Left ventricle myocardium inferior (tissue), 1 donor: ENCODE results near the gene SLC26A9. TPM values are rescaled to one million over a fixed set of nuclear protein-coding genes. Genes with fewer than 3 reads are reported as not detected.
A peak's percentile ranks its signal among the peaks of the same experiment; 100 is the strongest.

Experiments
- DNase-seq: peaks from one replicate; pipeline ENCODE4 v3.0.0-alpha.2; 2020
- H3K27ac ChIP-seq: fragments of 200-600 bp; replicated peaks from 2 replicates; pipeline ENCODE4 v1.8.0; 2021
- H3K27me3 ChIP-seq: fragments of 200-600 bp; 2 replicates; pipeline ENCODE4 v1.8.0; 2021; ENCODE audit warnings: low read depth
- H3K36me3 ChIP-seq: fragments of 200-600 bp; 2 replicates; pipeline ENCODE4 v1.8.0; 2021
- H3K4me1 ChIP-seq: fragments of 200-600 bp; 2 replicates; pipeline ENCODE4 v1.8.0; 2021
- H3K4me3 ChIP-seq: fragments of 200-600 bp; 2 replicates; pipeline ENCODE4 v1.8.0; 2021; ENCODE audit warnings: mild to moderate bottlenecking, moderate library complexity
- H3K9me3 ChIP-seq: fragments of 200-600 bp; replicated peaks from 2 replicates; pipeline ENCODE4 v1.8.0; 2021
- intact Hi-C: fragments of 100-400 bp; cut with micrococcal nuclease; formaldehyde crosslinking; loops from one replicate; pipeline ENCODE4 v1.11.0; 2022
- total RNA-seq: library from RNA; stranded (reverse); fragmentation: NEBNext Ultra II Directional; extraction: Animal tissue kit (Norgen Biotek cat#: 25700); gene quantifications from one replicate; pipeline ENCODE4 v1.2.1, GENCODE V29; 2021
- TF ChIP-seq, protein P1 (sequence below): fragments of 200-600 bp; IDR thresholded peaks from 2 replicates; pipeline ENCODE4 v1.8.0; 2021; ENCODE audit warnings: antibody characterized with exemption, mild to moderate bottlenecking, borderline replicate concordance
- donor health status: DM: no; HTN: yes; CAD: no; lungs with severe emphysema.

SLC26A9 gene
- total RNA-seq, 1 donor from 2014 or later, result 35.2 TPM

DNA sequence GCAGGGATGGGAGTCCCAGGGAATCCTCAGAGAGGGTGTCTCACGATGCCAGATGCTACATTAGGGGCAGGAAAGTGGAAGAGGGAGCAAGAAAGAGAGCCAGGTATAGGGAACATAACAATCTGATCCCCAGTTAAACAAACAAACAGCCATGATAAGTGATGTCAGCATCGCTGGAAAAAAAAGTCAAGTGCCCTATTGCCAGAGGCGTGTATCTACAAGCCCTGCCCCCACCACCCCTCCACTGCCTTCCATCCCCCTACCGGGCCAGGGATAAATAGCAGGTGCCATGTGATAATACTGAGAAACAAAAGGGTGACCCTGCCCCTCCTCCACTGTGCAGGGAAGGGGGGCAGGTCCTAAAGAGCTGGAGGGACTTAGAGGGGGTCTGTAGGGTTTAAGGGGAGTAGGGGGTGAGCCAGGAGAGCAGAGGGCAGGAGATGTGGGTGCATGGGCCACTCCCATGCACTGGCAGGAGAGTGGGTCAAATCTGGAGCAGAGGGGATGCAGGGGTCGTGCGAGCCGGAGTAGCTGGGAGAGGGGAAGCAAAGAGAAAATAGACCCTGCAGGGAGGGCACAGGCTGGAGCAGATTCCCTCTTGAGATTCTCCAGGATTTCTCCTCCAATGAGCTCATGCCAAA is 3.4 kb downstream of the SLC26A9 start:
- TF ChIP-seq, protein P1, sequence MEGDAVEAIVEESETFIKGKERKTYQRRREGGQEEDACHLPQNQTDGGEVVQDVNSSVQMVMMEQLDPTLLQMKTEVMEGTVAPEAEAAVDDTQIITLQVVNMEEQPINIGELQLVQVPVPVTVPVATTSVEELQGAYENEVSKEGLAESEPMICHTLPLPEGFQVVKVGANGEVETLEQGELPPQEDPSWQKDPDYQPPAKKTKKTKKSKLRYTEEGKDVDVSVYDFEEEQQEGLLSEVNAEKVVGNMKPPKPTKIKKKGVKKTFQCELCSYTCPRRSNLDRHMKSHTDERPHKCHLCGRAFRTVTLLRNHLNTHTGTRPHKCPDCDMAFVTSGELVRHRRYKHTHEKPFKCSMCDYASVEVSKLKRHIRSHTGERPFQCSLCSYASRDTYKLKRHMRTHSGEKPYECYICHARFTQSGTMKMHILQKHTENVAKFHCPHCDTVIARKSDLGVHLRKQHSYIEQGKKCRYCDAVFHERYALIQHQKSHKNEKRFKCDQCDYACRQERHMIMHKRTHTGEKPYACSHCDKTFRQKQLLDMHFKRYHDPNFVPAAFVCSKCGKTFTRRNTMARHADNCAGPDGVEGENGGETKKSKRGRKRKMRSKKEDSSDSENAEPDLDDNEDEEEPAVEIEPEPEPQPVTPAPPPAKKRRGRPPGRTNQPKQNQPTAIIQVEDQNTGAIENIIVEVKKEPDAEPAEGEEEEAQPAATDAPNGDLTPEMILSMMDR, result peak; percentile 21
- Histone ChIP-seq H3K27ac (no peak overlapping the region), H3K9me3 (no peaks in the 10 kb centered on the region), H3K4me1 (peaks cover 18% of the 10 kb centered on the region), H3K27me3 (peaks cover 27% of the 10 kb centered on the region), H3K36me3 (no peaks in the 10 kb centered on the region), H3K4me3 (no peak overlapping the region)
- no peak for DNase-seq
- intact Hi-C loops, result no loop called here

DNA sequence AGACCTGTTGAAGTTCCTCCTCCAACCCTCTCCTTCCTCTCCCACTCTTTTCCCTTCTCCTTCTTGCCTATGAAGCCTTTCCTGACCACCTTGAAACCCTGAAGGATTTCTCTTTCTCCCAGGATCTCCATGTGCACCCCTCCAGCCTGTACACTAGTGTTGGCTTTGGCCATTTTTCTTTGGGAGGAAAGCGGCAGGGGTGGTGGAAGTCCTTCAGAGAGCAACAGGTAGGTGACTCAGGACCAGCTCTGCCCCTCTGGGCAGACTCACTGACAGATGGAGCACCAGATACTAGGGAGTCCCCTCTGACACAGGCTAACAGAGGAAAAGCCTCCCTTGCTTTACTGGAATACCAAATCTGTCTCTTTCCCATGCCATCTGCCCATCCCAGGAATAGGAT is 4.6 kb downstream of the SLC26A9 start:
- intact Hi-C loops, result no loop called here
- Histone ChIP-seq H3K27ac (no peak overlapping the region), H3K9me3 (no peaks in the 10 kb centered on the region), H3K27me3 (peaks cover 21% of the 10 kb centered on the region), H3K4me3 (no peak overlapping the region), H3K4me1 (peaks cover 18% of the 10 kb centered on the region), H3K36me3 (no peaks in the 10 kb centered on the region)
- TF ChIP-seq, protein P1, result no peak
- no peak for DNase-seq

DNA sequence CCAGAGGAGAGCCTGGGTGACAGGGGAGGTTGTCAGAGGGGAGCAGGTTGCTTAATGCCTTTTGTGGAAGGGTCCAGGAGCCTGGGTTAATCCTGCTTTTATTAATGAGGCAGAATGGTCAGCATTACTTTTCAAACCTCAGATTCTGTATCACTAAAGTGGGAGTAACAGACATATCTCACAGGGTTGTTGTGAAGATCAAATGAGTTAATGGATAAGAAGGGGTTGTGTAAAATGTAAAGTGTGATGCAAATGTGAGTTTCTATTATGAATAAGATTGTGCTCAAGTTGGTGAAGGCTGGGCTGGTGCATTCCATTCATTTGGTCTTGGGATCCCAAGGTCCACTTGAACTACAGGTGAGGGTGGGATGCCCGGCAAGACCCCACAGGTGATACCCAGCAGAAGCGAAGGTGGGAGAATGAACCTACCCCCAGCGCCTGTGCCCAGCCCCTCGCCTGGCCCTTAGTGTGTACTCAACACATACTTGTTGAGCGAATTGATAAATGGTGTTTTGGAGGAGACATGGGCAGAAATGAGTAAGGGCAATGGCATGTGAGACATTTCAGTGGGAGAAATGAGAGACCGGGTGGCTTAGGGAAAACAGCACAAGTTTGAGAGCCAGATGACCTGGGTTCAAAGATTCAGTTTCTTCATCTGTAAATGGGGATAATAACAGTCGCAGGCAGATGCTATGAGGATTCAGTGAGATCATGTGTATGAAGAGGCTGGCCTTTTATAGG is 6.2 kb downstream of the SLC26A9 start:
- intact Hi-C loops, result no loop called here
- Histone ChIP-seq H3K9me3 (no peaks in the 10 kb centered on the region), H3K4me1 (peaks cover 18% of the 10 kb centered on the region), H3K27ac (no peak overlapping the region), H3K4me3 (no peak overlapping the region), H3K36me3 (no peaks in the 10 kb centered on the region), H3K27me3 (peaks cover 5% of the 10 kb centered on the region)
- DNase-seq, result no peak
- TF ChIP-seq, protein P1, result no peak

DNA sequence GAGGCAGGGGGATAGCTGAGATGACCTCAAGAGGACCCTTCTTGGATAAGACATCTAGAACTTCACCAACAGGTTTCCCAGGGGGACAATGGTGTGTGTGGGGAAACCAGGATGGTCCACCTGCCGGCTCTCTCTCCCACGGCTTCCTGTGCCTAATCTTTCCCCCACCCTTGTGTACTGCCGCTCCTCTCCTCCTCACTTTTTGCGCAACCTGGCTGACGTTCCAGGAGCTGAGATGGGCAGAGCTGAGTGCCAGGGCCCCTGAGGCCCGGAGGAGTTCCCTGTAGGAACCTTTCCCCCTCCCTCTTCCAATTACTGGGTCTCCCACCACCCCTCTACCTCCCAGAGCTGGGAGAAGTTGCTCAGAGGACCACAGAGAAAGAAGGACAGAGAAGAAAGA is 6.9 kb downstream of the SLC26A9 start:
- no peak for DNase-seq

DNA sequence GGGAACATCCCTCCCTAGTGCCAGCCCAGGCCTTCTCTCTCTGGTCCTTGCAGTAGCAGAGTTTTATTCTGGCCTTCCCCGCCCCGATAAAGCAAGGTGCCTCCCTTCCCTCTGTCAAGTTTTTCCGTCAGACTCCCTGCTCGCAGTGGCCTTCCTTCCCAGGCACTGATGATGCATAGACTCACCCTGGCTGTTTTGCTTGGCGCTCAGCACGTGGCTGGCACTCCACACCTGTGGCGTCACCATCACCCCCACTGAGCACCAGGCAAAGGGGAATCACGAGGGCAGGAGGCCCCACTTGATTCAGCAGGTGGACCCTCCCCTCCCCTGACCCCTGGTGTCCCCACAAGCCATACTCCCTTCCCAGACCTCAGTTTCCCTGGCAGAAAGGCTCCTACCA is 7.4 kb downstream of the SLC26A9 start:
- peaks cover 14% of the 10 kb centered on the region for H3K4me1 ChIP-seq
- TF ChIP-seq, protein P1, result no peak
- no peak overlapping the region for H3K27ac ChIP-seq
- peaks cover 5% of the 10 kb centered on the region for H3K27me3 ChIP-seq
- H3K4me3 ChIP-seq, result no peak overlapping the region
- DNase-seq, result no peak
- H3K9me3 ChIP-seq, result no peaks in the 10 kb centered on the region
- no peaks in the 10 kb centered on the region for H3K36me3 ChIP-seq
- intact Hi-C loops, result no loop called here

More for the DNA sequence above, 6.9 kb downstream of the SLC26A9 start:
- H3K27me3 ChIP-seq, result peaks cover 5% of the 10 kb centered on the region
- H3K27ac ChIP-seq, result no peak overlapping the region
- no peaks in the 10 kb centered on the region for H3K9me3 ChIP-seq
- no peaks in the 10 kb centered on the region for H3K36me3 ChIP-seq
- no peak overlapping the region for H3K4me3 ChIP-seq
- TF ChIP-seq, protein P1, result no peak
- intact Hi-C loops, result no loop called here
- peaks cover 18% of the 10 kb centered on the region for H3K4me1 ChIP-seq
